AG04450 (cell line): Measurements from ENCODE around the gene APOBEC2. TPM values are rescaled to one million over a fixed set of nuclear protein-coding genes. Genes with fewer than 3 reads are reported as not detected.
A peak's percentile ranks its signal among the peaks of the same experiment; 100 is the strongest.

Source experiments
- CTCF ChIA-PET: fragments of 300-600, 350-600 bp; formaldehyde crosslinking; extraction: SDS; loops from one replicate; lab custom pipeline; 2022; ENCODE audit warnings: antibody characterized with exemption, inconsistent platforms; lab: Charles Lee
- POLR2A ChIA-PET: fragments of 350-600 bp; formaldehyde crosslinking; extraction: SDS; loops from one replicate; lab custom pipeline; 2021; ENCODE audit warnings: antibody characterized with exemption, inconsistent platforms; lab: Yijun Ruan, JAX
- DNase-seq: peaks from one replicate; pipeline ENCODE4 v3.0.0-alpha.2; 2011; ENCODE audit warnings: low read depth, low spot score
- H3K27ac ChIP-seq: one replicate; pipeline ENCODE4 v1.5.1; 2012; ENCODE audit warnings: low read depth, low read length, control low read depth
- H3K27me3 ChIP-seq: one replicate; pipeline ENCODE4 v1.6.0; 2012; ENCODE audit warnings: low read length; ENCODE audit not compliant: control insufficient read depth, insufficient read depth
- H3K4me3 ChIP-seq: 2 replicates; pipeline ENCODE4 v1.5.1; 2011; ENCODE audit warnings: mild to moderate bottlenecking, low read depth, low read length, control low read depth
- H3K9me3 ChIP-seq: 2 replicates; pipeline ENCODE4 v1.5.1; 2012; ENCODE audit warnings: low read length; ENCODE audit not compliant: control insufficient read depth, insufficient read depth
- polyA plus RNA-seq: library from polyadenylated mRNA; depleted of rRNA; stranded (reverse); fragments of >200 nt; gene quantifications from 2 replicates; pipeline ENCODE4 v1.2.3, GENCODE V29; 2011
- TF ChIP-seq, protein P1 (sequence below): IDR thresholded peaks from 2 replicates; pipeline ENCODE4 v1.5.1; 2011; ENCODE audit warnings: low read depth, low read length, control low read depth, inconsistent platforms

The APOBEC2 gene
- polyA plus RNA-seq, 1 experiment, result not detected

DNA sequence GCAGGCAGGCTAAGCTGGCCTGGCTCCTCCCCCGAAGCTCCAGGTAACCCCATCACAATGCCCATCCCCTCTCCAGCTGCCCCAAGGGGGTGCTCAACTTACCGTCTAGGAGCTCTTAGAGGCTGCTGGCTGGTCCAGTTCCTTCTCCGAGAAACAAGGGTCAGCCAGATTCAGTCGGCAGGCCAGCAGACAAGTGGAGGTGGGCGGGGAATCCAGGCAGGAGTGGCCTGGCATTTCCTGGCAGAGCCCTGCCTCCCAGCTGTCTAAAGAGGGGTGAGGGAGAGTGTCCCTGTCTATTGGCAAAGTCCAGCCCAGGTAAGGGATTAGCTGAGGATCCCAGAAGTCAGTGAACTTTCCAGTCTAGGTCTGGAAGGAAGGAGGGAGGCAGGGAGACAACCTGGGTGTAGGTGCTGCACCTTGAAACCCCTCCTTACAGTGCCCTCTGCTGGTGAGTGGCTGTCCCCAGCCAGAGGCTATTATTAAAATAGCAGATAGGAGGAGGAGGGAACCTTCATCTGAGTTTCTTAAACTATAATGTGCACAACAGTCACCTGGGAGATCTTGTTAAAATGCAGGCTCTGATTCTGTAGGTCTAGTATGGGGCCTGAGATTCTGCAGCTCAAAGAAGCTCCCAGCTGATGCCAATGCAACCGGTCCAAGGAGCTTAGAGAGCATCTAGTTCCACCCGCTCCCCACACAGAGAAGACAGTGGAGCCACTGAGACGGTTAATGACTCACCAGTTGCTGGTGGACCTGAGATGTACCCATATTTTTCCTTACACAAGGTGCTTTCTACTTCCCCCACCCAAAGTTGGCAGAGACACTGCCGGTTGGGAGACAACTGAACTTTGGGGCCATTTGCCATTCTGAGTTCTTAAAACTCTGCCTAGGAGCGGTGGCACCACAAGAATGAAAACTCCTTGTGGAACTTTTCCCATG lies 13.7 kb upstream of the APOBEC2 start, which contains the start of gene UNC5CL:
TSS of gene UNC5CL (minus strand) at position 162 of the 939 bp plus-strand sequence. CDS start 4,147 bp downstream, outside the sequence.
- Histone ChIP-seq H3K9me3 (no peaks in the 10 kb centered on the region), H3K27me3 (peaks cover 21% of the 10 kb centered on the region), H3K27ac (no peak within 1 kb of the TSS), H3K4me3 (no peak within 1 kb of the TSS)
- ChIA-PET POLR2A (no interaction called here), CTCF (interaction anchor here (0.8 to 6.2 kb wide), 11 partner anchors 11 to 1058 kb away, joined by 3 to 51 read pairs (median 4); no protein-coding TSS in a partner anchor)
- TF ChIP-seq, protein P1, sequence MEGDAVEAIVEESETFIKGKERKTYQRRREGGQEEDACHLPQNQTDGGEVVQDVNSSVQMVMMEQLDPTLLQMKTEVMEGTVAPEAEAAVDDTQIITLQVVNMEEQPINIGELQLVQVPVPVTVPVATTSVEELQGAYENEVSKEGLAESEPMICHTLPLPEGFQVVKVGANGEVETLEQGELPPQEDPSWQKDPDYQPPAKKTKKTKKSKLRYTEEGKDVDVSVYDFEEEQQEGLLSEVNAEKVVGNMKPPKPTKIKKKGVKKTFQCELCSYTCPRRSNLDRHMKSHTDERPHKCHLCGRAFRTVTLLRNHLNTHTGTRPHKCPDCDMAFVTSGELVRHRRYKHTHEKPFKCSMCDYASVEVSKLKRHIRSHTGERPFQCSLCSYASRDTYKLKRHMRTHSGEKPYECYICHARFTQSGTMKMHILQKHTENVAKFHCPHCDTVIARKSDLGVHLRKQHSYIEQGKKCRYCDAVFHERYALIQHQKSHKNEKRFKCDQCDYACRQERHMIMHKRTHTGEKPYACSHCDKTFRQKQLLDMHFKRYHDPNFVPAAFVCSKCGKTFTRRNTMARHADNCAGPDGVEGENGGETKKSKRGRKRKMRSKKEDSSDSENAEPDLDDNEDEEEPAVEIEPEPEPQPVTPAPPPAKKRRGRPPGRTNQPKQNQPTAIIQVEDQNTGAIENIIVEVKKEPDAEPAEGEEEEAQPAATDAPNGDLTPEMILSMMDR, result peak; percentile 67
- DNase-seq, result no peak

DNA sequence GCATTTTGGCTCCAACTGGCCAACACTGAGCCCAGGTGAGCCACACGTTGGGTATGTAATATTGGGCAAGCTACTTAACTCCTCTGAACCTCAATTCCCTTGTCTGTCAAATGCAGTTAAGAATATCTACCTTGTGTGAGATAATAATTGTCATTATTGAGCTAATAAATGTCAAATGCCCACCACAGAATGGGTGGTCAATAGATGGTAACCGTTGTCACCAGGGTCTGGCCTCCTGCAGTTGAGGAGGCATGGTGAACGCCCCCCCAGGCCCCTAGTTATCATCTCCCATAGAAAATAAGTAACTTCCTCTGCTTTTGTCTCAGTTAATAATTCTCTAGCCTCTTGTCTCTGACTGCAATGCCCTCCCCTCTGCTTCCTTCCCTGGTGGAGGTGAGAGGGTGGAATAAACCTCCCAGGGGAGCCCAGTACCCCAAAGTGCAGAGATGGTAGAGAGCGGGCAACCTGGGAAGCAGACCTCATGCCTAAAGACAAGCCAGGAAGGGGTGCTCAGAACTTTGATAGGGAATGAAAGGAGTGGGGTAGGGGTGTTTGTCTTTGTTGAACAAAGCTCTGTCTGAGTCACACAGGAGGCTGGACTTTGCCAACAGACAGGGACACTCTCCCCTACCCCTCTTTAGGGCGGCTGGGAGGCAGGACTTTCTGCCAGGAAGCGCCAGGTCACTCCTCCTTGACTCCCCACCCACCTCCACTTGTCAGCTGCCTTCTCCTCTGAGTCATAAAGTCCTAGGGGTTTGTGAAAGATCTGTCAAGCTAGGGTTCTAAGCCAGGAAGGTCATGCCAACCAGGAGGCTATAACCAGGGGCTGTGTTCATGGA lies 12.7 kb upstream of the APOBEC2 start:
- TF ChIP-seq, protein P1, result no peak
- POLR2A ChIA-PET, result no interaction called here
- H3K27ac ChIP-seq, result no peak overlapping the region
- H3K4me3 ChIP-seq, result no peak overlapping the region
- peaks cover 20% of the 10 kb centered on the region for H3K27me3 ChIP-seq
- CTCF ChIA-PET, result interaction anchor here (0.7 to 6.2 kb wide), 13 partner anchors 12 to 1059 kb away, joined by 3 to 51 read pairs (median 3); no protein-coding TSS in a partner anchor
- DNase-seq, result no peak
- H3K9me3 ChIP-seq, result no peaks in the 10 kb centered on the region

DNA sequence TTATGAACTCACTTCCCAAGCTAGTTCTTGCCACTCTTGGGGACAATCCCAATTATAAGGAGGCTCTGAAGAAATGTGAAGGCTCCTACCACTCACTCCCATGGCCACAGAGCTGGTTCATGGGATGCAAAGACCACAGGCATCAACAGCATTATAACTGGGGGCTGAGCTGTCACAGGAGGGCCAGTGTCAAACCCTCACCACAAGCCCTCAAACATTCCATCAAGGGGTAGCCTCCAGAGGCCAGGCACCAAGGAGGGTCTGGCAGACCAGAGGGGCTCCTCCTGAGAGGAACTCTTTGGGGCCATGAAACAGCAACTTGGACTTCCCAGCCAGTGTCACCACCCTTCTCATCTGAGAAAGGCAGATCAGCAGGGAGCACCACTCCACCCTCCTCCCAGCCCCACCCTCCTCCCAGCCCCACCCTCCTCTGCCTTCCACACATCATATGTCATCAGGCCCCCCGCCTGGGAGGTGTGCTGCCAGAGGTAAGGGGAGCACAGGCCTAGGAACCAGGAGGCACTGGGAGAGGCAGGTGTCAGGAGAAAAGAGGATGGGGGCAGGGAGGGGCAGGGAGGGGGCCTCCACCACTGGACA lies 12.0 kb upstream of the APOBEC2 start:
- no peak overlapping the region for H3K4me3 ChIP-seq
- CTCF ChIA-PET, result interaction anchor here (0.7 to 6.2 kb wide), 9 partner anchors 9 to 146 kb away, joined by 3 to 51 read pairs (median 3); no protein-coding TSS in a partner anchor
- no peaks in the 10 kb centered on the region for H3K9me3 ChIP-seq
- POLR2A ChIA-PET, result no interaction called here
- no peak overlapping the region for H3K27ac ChIP-seq
- TF ChIP-seq, protein P1, result no peak
- H3K27me3 ChIP-seq, result peaks cover 20% of the 10 kb centered on the region
- no peak for DNase-seq

- no peaks in the 10 kb centered on the region for H3K9me3 ChIP-seq
- POLR2A ChIA-PET, result no interaction called here
- TF ChIP-seq, protein P1, result no peak
- no peak within 1 kb of the TSS for H3K27ac ChIP-seq
- CTCF ChIA-PET, result interaction anchor here (1.0 kb wide), 1 partner anchor 15 kb away, joined by 3 read pairs; no protein-coding TSS in a partner anchor
- no peak for DNase-seq
- H3K4me3 ChIP-seq, result no peak within 1 kb of the TSS
- H3K27me3 ChIP-seq, result peaks cover 15% of the 10 kb centered on the region
These were observed 10.6 kb upstream of the APOBEC2 start, which contains the start of gene TSPO2 for GRCh38 chr6:41042226-41043055. Gene TSPO2 (plus strand): TSS chr6:41042467. CDS start chr6:41042986, 519 bp downstream.
